ENCODE results near the gene DENR.
A peak's percentile ranks its signal among the peaks of the same experiment; 100 is the strongest.

DNA sequence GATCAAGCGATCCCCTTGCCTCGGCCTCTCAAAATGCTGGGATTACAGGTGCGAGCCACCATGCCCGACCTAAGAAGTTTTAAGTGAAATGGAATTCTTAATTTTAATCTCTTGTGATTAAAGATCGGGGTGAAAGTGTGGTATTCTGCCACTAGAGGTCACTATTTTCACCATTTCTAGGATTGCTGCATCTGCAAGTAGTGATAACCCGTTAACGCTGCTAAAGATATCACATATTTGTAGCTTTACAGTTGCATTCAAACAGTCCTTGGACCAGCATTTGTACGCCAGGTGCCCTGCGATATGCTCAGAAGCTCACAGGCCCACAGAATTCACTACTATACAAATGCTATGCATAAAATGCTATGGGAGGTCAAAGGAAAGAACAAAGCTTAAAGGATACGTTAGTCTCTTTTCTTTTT is 41.1 kb downstream of the DENR start:
- TF ChIP-seq, protein P1, sequence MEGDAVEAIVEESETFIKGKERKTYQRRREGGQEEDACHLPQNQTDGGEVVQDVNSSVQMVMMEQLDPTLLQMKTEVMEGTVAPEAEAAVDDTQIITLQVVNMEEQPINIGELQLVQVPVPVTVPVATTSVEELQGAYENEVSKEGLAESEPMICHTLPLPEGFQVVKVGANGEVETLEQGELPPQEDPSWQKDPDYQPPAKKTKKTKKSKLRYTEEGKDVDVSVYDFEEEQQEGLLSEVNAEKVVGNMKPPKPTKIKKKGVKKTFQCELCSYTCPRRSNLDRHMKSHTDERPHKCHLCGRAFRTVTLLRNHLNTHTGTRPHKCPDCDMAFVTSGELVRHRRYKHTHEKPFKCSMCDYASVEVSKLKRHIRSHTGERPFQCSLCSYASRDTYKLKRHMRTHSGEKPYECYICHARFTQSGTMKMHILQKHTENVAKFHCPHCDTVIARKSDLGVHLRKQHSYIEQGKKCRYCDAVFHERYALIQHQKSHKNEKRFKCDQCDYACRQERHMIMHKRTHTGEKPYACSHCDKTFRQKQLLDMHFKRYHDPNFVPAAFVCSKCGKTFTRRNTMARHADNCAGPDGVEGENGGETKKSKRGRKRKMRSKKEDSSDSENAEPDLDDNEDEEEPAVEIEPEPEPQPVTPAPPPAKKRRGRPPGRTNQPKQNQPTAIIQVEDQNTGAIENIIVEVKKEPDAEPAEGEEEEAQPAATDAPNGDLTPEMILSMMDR (IDR thresholded peaks at IDR 0.05): peak; percentile 54 to 81 (median 72)
- TF ChIP-seq POLR2A (IDR thresholded peaks at IDR 0.05): no peak

Measured in body of pancreas (tissue), 4 donors.